ENCODE results near the gene FMNL1.

FMNL1 gene

GRCh38 chr17:45224671-45225050 is 3.0 kb downstream of the FMNL1 start:
- H3K27ac ChIP-seq: no peak overlapping the region
- TF ChIP-seq ZFX (IDR thresholded peaks at IDR 0.05): no peak
- TF ChIP-seq, protein P1, sequence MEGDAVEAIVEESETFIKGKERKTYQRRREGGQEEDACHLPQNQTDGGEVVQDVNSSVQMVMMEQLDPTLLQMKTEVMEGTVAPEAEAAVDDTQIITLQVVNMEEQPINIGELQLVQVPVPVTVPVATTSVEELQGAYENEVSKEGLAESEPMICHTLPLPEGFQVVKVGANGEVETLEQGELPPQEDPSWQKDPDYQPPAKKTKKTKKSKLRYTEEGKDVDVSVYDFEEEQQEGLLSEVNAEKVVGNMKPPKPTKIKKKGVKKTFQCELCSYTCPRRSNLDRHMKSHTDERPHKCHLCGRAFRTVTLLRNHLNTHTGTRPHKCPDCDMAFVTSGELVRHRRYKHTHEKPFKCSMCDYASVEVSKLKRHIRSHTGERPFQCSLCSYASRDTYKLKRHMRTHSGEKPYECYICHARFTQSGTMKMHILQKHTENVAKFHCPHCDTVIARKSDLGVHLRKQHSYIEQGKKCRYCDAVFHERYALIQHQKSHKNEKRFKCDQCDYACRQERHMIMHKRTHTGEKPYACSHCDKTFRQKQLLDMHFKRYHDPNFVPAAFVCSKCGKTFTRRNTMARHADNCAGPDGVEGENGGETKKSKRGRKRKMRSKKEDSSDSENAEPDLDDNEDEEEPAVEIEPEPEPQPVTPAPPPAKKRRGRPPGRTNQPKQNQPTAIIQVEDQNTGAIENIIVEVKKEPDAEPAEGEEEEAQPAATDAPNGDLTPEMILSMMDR (conservative IDR thresholded peaks at IDR 0.05): no peak

- H3K27ac ChIP-seq: no peak overlapping the region
- TF ChIP-seq, protein P1 (conservative IDR thresholded peaks at IDR 0.05): no peak
- TF ChIP-seq ZFX (IDR thresholded peaks at IDR 0.05): no peak
These were observed 3.5 kb downstream of the FMNL1 start for GRCh38 chr17:45225051-45225700.

GRCh38 chr17:45225964-45226530 is 4.4 kb downstream of the FMNL1 start:
- TF ChIP-seq, protein P1 (conservative IDR thresholded peaks at IDR 0.05): no peak
- TF ChIP-seq ZFX (IDR thresholded peaks at IDR 0.05): no peak
- H3K27ac ChIP-seq: no peak overlapping the region

DNA sequence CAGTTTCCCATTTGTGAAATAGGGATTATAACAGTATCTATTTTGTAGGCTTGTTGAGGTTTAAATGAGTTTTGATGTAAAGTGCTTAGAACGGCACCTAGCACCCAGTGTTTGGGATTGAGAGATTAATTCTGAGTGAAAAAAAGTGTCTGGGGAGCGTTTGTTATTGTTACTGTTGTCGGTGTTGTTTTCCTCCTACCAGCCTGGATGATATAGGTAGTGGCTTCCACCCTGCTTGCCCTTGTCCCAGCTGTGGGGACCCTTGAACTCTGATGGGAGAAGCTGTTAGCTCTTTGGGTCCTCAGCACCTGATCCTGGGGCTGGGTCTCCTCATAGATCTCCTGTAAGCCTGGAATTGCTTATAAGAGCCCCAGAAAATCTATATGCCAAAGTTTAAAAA is 4.9 kb downstream of the FMNL1 start:
- no peak overlapping the region for H3K27ac ChIP-seq
- no peak for TF ChIP-seq ZFX (IDR thresholded peaks at IDR 0.05)
- TF ChIP-seq, protein P1 (conservative IDR thresholded peaks at IDR 0.05): no peak

DNA sequence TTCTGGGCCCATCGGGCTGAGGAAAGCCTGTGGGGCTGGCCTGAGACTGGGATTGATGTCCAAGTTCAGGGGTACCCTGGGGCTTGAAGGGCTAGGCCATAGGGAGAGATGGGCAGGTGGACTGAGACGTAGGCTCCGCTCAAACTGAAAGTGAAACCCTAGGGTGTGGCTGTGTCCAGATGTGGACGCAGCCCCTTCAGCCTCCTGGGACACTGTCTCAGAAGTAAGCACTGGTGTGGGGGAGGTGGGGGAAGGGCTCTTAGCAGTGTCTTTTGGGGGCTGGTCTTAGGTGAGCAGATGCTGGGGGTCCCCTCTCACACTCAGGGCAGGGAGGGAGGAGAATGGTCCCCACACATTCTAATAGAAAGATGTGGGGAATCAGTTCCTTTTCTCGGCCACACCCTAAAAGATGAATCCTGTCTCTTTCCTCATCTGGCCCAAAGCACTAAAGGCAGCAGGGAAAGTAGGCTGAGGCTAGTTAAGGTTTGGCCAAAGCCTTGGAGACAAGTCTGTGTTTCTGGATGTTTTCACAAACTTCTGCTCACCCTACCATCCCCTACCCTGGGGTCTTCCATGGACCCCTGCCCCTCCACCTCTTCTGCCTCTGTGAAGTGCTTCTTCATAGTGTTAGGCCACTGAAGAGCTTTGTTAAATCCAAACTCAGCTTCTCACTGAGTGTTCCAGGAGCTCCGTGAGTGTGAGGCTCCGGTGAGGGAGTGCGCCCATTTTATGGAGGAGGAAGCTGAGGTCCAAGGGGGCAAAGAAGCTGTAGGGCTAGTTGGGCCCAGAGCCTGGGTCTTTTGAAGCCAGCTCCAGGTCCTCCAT is 5.6 kb downstream of the FMNL1 start:
- TF ChIP-seq, protein P1 (conservative IDR thresholded peaks at IDR 0.05): no peak
- no peak for TF ChIP-seq ZFX (IDR thresholded peaks at IDR 0.05)
- no peak overlapping the region for H3K27ac ChIP-seq

GRCh38 chr17:45227926-45228762 is 6.5 kb downstream of the FMNL1 start:
- TF ChIP-seq, protein P1 (conservative IDR thresholded peaks at IDR 0.05): no peak
- TF ChIP-seq ZFX (IDR thresholded peaks at IDR 0.05): no peak
- no peak overlapping the region for H3K27ac ChIP-seq
